NT2/D1 (cell line): Measurements from ENCODE around the gene PRR3.

ENCODE experiments used
- SUZ12 ChIP-seq: IDR thresholded peaks from 2 replicates; pipeline ENCODE4 v1.6.1; 2011; ENCODE audit not compliant: insufficient read length, insufficient read depth; ENCODE audit errors: extremely low read depth
- YY1 ChIP-seq: IDR thresholded peaks from 2 replicates; pipeline ENCODE4 v1.6.1; 2011; ENCODE audit not compliant: insufficient read length, insufficient read depth
- ZNF274 ChIP-seq: IDR thresholded peaks from 2 replicates; pipeline ENCODE4 v1.6.1; 2011; ENCODE audit warnings: mild to moderate bottlenecking, low read depth, low read length

DNA sequence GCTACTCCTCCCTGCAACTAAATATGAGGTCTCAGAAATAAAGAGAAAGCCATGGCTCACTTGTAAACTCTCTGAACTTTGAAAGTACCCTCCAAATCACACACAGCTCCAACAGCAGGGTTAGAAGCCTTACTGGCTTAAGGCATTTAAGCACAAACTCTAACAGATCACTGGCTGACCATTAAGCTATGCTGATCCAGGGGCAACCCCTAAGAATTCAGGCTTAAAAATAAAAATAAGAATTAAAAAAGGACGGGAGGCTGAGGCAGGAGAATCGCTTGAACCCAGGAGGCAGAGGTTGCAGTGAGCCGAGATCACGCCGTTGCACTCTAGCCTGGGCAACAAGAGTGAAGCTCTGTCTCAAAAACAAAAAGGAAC, 45.9 kb upstream of the PRR3 start:
- TF ChIP-seq YY1 (no peak), ZNF274 (no peak), SUZ12 (no peak)
